ACC112 (cell line): Measurements from ENCODE around the gene ADGRE2.
"Not testable (repeated sequence)": the region's sequence is repeated elsewhere in the genome, so short reads cannot be mapped to it uniquely, and the experiment has no call there.

Source experiments
- H2AFZ ChIP-seq: fragments of 200-600 bp; sonication (generic); one replicate; pipeline ENCODE4 v1.6.0; 2017; ENCODE audit warnings: antibody characterized with exemption, low read length; ENCODE audit not compliant: unreplicated experiment
- H3K27ac ChIP-seq: fragments of 200-600 bp; sonication (generic); 2 replicates; pipeline ENCODE4 v1.5.1; 2014; ENCODE audit warnings: low read depth, mild to moderate bottlenecking, antibody characterized with exemption, low read length, moderate library complexity
- H3K27me3 ChIP-seq: fragments of 200-600 bp; sonication (generic); 2 replicates; pipeline ENCODE4 v1.6.1; 2014; ENCODE audit warnings: mild to moderate bottlenecking, antibody characterized with exemption, low read length, moderate library complexity, mixed read lengths; ENCODE audit not compliant: insufficient read depth
- H3K36me3 ChIP-seq: fragments of 200-600 bp; sonication (generic); 2 replicates; pipeline ENCODE4 v1.6.1; 2016; ENCODE audit warnings: mild to moderate bottlenecking, antibody characterized with exemption, low read length, moderate library complexity, mixed read lengths; ENCODE audit not compliant: insufficient read depth
- H3K4me1 ChIP-seq: fragments of 200-600 bp; sonication (generic); one replicate; pipeline ENCODE4 v1.6.1; 2016; ENCODE audit warnings: low read length, mixed read lengths; ENCODE audit not compliant: insufficient read depth, unreplicated experiment, control insufficient read depth
- H3K4me3 ChIP-seq: fragments of 200-600 bp; sonication (generic); 2 replicates; pipeline ENCODE4 v1.5.1; 2014; ENCODE audit warnings: mild to moderate bottlenecking, low read depth, low read length
- H3K79me2 ChIP-seq: fragments of 200-600 bp; sonication (generic); one replicate; pipeline ENCODE4 v1.6.0; 2016; ENCODE audit warnings: low read length; ENCODE audit not compliant: control insufficient read depth, unreplicated experiment, insufficient read depth

The ADGRE2 gene

DNA sequence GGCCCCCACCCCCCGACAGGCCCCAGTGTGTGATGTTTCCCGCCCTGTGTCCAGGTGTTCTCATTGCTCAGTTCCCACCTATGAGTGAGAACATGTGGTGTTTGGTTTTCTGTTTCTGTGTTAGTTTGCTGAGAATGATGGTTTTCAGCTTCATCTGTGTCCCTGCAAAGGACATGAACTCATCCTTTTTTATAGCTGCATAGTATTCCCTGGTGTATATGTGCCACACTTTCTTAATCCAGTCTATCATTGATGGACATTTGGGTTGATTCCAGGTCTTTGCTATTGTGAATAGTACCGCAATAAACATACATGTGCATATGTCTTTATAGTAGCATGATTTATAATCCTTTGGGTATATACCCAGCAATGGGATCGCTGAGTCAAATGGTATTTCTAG is 715 bp downstream of the ADGRE2 start:
- not testable (repeated sequence) for H3K4me1 ChIP-seq, H3K79me2 ChIP-seq, H3K27me3 ChIP-seq, H3K4me3 ChIP-seq, H2AFZ ChIP-seq, H3K36me3 ChIP-seq, H3K27ac ChIP-seq

GRCh38 chr19:14775869-14776586 is 2.3 kb downstream of the ADGRE2 start:
- H3K4me1 ChIP-seq: no peaks in the 10 kb centered on the region

DNA sequence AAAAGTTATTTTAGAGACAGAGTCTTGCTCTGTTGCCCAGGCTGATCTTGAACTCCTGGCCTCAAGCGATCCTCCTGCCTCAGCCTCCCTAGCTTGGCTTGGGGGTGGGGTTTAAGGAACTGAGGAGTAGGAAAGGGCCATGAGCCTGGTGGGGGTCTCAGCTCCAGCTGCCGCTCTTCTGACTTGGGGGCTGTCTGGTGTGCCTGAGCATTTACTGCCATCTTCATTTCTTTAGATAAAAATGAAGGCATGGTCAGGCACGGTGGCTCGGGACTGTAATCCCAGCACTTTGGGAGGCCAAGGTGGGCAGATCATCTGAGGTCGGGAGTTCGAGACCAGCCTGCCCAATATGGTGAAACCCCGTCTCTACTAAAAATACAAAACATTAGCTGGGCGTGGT is 3.0 kb downstream of the ADGRE2 start:
- not testable (repeated sequence) for H3K27me3 ChIP-seq, H2AFZ ChIP-seq, H3K36me3 ChIP-seq, H3K4me3 ChIP-seq, H3K27ac ChIP-seq, H3K79me2 ChIP-seq, H3K4me1 ChIP-seq

More at GRCh38 chr19:14775869-14776586, 2.3 kb downstream of the ADGRE2 start:
- H3K27ac ChIP-seq: no peak overlapping the region
- no peaks in the 10 kb centered on the region for H3K27me3 ChIP-seq
- H3K79me2 ChIP-seq: no peaks in the 10 kb centered on the region
- H3K4me3 ChIP-seq: peak overlapping the region; percentile 70
- no peaks in the 10 kb centered on the region for H3K36me3 ChIP-seq
- H2AFZ ChIP-seq: peak overlapping the region; percentile 12

- no peak overlapping the region for H3K27ac ChIP-seq
- no peak overlapping the region for H2AFZ ChIP-seq
- H3K79me2 ChIP-seq: no peaks in the 10 kb centered on the region
- H3K36me3 ChIP-seq: no peaks in the 10 kb centered on the region
- H3K27me3 ChIP-seq: no peaks in the 10 kb centered on the region
- no peak overlapping the region for H3K4me3 ChIP-seq
- no peaks in the 10 kb centered on the region for H3K4me1 ChIP-seq
These were observed 4.0 kb downstream of the ADGRE2 start for GRCh38 chr19:14774373-14774772.

- not testable (repeated sequence) for H2AFZ ChIP-seq, H3K36me3 ChIP-seq, H3K4me1 ChIP-seq, H3K79me2 ChIP-seq, H3K4me3 ChIP-seq, H3K27me3 ChIP-seq, H3K27ac ChIP-seq
These were observed 4.6 kb downstream of the ADGRE2 start for GRCh38 chr19:14773722-14774121.

DNA sequence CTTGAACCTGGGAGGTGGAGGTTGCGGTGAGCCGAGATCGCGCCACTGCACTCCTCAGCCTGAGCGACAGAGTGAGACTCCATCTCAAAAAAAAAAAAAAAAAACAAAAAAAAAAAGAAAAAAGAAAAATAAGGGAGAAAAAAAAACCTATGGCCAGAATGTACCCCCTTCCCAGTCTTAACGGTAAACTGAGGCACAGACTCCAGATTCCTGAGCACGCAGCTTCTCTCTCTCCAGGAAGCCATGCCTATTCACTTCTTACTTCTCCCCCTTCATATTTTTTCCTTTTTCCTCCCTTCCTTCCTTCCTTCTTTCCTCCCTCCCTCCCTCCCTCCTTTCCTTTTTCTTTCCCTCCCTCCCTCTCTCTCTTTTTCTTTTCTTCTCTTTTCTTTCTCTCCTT is 5.4 kb downstream of the ADGRE2 start:
- Histone ChIP-seq H3K4me1 (no peaks in the 10 kb centered on the region), H3K4me3 (no peak overlapping the region), H3K27ac (no peak overlapping the region), H2AFZ (no peak overlapping the region), H3K79me2 (no peaks in the 10 kb centered on the region), H3K36me3 (no peaks in the 10 kb centered on the region), H3K27me3 (no peaks in the 10 kb centered on the region)

- H2AFZ ChIP-seq: no peak overlapping the region
- H3K27me3 ChIP-seq: no peaks in the 10 kb centered on the region
- no peak overlapping the region for H3K27ac ChIP-seq
- H3K79me2 ChIP-seq: no peaks in the 10 kb centered on the region
- H3K36me3 ChIP-seq: no peaks in the 10 kb centered on the region
- H3K4me1 ChIP-seq: no peaks in the 10 kb centered on the region
- no peak overlapping the region for H3K4me3 ChIP-seq
These were observed 5.9 kb downstream of the ADGRE2 start for GRCh38 chr19:14772467-14772866.

DNA sequence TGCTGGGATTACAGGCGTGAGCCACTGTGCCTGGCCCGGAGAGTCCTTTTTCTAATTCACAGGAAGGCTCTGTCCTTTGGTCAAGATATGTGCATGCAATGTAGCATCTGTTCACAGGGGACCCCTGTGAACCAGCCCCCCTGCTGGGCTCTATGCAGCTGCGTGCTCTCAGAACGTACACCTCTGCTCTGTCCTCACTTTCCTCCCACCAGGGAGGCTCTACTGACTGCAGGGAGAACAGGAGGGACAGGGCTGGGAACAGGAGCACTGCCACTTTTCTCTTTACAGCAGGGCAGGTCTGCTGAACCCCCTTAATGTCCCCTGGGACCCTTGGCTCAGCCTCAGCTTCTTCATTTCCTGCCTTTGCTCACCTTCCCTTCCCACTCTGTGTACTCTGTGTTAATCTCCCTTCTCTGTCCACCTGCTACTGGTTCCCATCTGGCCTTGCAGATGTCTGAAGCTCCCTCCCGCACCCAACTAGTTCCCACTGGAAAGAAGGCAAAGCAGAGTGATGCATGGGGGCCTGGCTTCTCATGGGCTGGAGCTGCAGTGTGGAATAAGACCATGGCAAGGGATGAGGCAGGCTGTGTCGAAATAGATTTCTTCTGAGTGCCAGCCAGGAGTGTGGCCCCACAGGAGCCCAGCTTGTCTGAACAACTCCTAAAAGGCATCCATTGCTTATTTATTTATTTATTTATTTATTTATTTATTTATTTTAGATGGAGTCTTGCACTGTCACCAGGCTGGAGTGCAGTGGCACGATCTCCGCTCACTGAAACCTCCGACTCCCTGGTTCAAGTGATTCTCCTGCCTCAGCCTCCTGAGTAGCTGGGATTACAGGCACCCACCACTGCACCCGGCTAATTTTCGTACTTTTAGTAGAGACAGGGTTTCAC is 7.2 kb downstream of the ADGRE2 start:
- H3K27ac ChIP-seq: no peak overlapping the region
- no peaks in the 10 kb centered on the region for H3K36me3 ChIP-seq
- no peak overlapping the region for H2AFZ ChIP-seq
- no peak overlapping the region for H3K4me3 ChIP-seq
- no peaks in the 10 kb centered on the region for H3K4me1 ChIP-seq
- H3K79me2 ChIP-seq: no peaks in the 10 kb centered on the region
- no peaks in the 10 kb centered on the region for H3K27me3 ChIP-seq

GRCh38 chr19:14770136-14770535 is 8.2 kb downstream of the ADGRE2 start:
- H3K4me3 ChIP-seq: no peak overlapping the region
- no peaks in the 10 kb centered on the region for H3K4me1 ChIP-seq
- no peak overlapping the region for H2AFZ ChIP-seq
- H3K27ac ChIP-seq: no peak overlapping the region
- H3K36me3 ChIP-seq: no peaks in the 10 kb centered on the region
- H3K27me3 ChIP-seq: no peaks in the 10 kb centered on the region
- no peaks in the 10 kb centered on the region for H3K79me2 ChIP-seq

DNA sequence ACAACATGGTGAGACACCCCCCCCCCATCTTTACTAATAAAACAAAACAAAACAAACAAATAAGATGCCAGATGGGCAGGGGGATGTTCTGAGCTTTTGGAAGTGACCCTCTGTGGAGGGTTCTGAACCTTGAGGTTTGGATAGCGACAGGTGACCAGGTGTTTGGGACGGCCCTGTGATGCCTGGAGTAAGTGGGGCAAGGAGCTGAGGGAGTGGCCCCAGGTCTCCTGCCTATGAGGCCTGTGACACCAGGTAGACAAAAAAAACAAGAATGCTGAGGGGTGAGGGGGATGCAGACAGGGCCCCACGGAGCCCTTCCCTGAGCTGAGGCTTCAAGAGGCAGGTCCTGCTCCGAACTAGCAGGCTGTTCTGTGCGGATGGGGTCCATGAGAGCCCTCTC is 9.2 kb downstream of the ADGRE2 start:
- Histone ChIP-seq H3K4me1 (no peaks in the 10 kb centered on the region), H3K36me3 (no peaks in the 10 kb centered on the region), H2AFZ (no peak overlapping the region), H3K27ac (no peak overlapping the region), H3K27me3 (no peaks in the 10 kb centered on the region), H3K4me3 (no peak overlapping the region), H3K79me2 (no peaks in the 10 kb centered on the region)

- Histone ChIP-seq H3K4me3 (no peak overlapping the region), H3K4me1 (no peaks in the 10 kb centered on the region), H3K27me3 (no peaks in the 10 kb centered on the region), H3K36me3 (no peaks in the 10 kb centered on the region), H3K79me2 (no peaks in the 10 kb centered on the region), H3K27ac (no peak overlapping the region), H2AFZ (no peak overlapping the region)
These were observed 10.4 kb downstream of the ADGRE2 start for GRCh38 chr19:14768001-14768400.
